GM12878 (cell line): Measurements from ENCODE around the gene LGALS8. TPM values are rescaled to one million over a fixed set of nuclear protein-coding genes. Genes with fewer than 3 reads are reported as not detected.

Experiments used
- CBX5 ChIP-seq: sonication (generic); IDR thresholded peaks from 2 replicates; pipeline ENCODE4 v1.6.1; 2016; ENCODE audit warnings: low read depth, moderate library complexity, mild to moderate bottlenecking, inconsistent platforms
- CREB1 ChIP-seq: IDR thresholded peaks from 2 replicates; pipeline ENCODE4 v1.6.1; 2012; ENCODE audit warnings: low read depth, mild to moderate bottlenecking, inconsistent platforms
- HDGF ChIP-seq: fragments of 450-650 bp; IDR thresholded peaks from 2 replicates; pipeline ENCODE4 v1.6.1; 2016; ENCODE audit warnings: antibody characterized with exemption
- KLF5 ChIP-seq: fragments of 450-650 bp; IDR thresholded peaks from 2 replicates; pipeline ENCODE4 v1.6.1; 2014; ENCODE audit warnings: mild to moderate bottlenecking; ENCODE audit not compliant: partially characterized antibody
- MEF2A ChIP-seq: IDR thresholded peaks from 2 replicates; pipeline ENCODE4 v1.6.1; 2011; ENCODE audit warnings: low read depth, mild to moderate bottlenecking, low read length, moderate library complexity; ENCODE audit not compliant: insufficient read depth
- MTA2 ChIP-seq: fragments of 450-650 bp; IDR thresholded peaks from 2 replicates; pipeline ENCODE4 v1.6.1; 2016; ENCODE audit warnings: low read depth, mild to moderate bottlenecking, moderate library complexity
- RCOR1 ChIP-seq: conservative IDR thresholded peaks from 2 replicates; pipeline ENCODE4 v1.6.1; 2012; ENCODE audit warnings: low read depth, low read length, improper control_type of control experiment
- SIX5 ChIP-seq: IDR thresholded peaks from 2 replicates; pipeline ENCODE4 v1.6.1; 2011; ENCODE audit warnings: mild to moderate bottlenecking, low read depth, low read length, moderate library complexity; ENCODE audit not compliant: severe bottlenecking
- polyA plus RNA-seq, 11 experiments: library from polyadenylated mRNA; depleted of rRNA in 4 of 11; unstranded in 6 of 11; stranded (reverse) in 5 of 11; fragments of >200 nt; fragmentation: Nextera tagmentation in 4 of 11; fragmentation: Illumina TruSeq in 1 of 11; extraction: Ambion mirVana in 4 of 11; extraction: Trizol in 1 of 11; gene quantifications; 1 replicate in 1 of 11; 2 replicates in 10 of 11; pipeline versions ENCODE4 v1.2.1 to v1.2.3, GENCODE V29; 2011 to 2016; ENCODE audit warnings: inconsistent platforms in 2 of 11, missing spikeins in 2 of 11, low read depth in 1 of 11
- total RNA-seq, 4 experiments: library from RNA; depleted of rRNA in 3 of 4; stranded (reverse); fragments of >200 nt in 3 of 4; fragmentation: Illumina TruSeq in 1 of 4; extraction: Trizol in 1 of 4; gene quantifications; 2 replicates each; pipeline versions ENCODE4 v1.2.1 to v1.2.3, GENCODE V29; 2013 to 2021
- TF ChIP-seq, protein P1 (sequence below): fragments of 450-650 bp; conservative IDR thresholded peaks from 2 replicates; pipeline ENCODE4 v1.6.1; 2017; ENCODE audit warnings: mild to moderate bottlenecking, moderate library complexity
- TF ChIP-seq, protein P2 (sequence below): fragments of 450-650 bp; IDR thresholded peaks from 2 replicates; pipeline ENCODE4 v1.6.1; 2016; ENCODE audit warnings: mild to moderate bottlenecking
- TF ChIP-seq, protein P3 (sequence below): fragments of 450-650 bp; IDR thresholded peaks from 2 replicates; pipeline ENCODE4 v1.6.1; 2016; ENCODE audit warnings: mild to moderate bottlenecking, moderate library complexity, borderline replicate concordance

Gene LGALS8
- total and polyA plus RNA-seq, 10 of the 15 experiments (the other 5 are each of a cell fraction or from before 2014, with no cell fraction given), result 15.4 to 86.5 (median 19.2) TPM

DNA sequence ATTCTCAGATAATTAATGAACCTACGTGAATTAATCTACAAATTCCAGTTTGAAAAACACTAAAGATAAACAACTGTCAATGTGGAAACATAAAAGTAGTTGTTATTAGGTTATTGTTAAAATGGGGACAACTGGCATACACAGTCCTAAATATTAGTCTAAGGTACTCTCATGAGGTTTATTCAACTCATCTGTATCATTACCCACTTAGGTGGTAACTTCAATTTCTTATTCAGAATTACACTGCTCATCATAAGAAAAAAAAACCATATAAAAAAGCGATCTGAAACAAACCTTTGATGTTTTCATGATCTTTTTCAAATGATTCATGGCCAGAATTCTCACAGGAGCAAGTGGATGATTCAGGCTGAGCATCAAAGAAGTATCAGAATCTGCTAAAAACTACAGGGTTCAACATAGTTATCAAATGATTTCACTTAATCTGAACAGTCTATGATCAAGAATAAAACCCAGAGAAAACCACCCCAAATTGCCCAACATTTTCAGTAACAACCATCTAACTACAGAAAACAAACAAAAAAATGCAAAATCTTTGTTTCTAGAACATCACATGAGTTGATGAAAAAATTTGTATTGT is 66.9 kb downstream of the LGALS8 start (continued):
- TF ChIP-seq, protein P1, sequence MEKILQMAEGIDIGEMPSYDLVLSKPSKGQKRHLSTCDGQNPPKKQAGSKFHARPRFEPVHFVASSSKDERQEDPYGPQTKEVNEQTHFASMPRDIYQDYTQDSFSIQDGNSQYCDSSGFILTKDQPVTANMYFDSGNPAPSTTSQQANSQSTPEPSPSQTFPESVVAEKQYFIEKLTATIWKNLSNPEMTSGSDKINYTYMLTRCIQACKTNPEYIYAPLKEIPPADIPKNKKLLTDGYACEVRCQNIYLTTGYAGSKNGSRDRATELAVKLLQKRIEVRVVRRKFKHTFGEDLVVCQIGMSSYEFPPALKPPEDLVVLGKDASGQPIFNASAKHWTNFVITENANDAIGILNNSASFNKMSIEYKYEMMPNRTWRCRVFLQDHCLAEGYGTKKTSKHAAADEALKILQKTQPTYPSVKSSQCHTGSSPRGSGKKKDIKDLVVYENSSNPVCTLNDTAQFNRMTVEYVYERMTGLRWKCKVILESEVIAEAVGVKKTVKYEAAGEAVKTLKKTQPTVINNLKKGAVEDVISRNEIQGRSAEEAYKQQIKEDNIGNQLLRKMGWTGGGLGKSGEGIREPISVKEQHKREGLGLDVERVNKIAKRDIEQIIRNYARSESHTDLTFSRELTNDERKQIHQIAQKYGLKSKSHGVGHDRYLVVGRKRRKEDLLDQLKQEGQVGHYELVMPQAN, result no peak
- TF ChIP-seq KLF5, result no peak
- TF ChIP-seq, protein P2, sequence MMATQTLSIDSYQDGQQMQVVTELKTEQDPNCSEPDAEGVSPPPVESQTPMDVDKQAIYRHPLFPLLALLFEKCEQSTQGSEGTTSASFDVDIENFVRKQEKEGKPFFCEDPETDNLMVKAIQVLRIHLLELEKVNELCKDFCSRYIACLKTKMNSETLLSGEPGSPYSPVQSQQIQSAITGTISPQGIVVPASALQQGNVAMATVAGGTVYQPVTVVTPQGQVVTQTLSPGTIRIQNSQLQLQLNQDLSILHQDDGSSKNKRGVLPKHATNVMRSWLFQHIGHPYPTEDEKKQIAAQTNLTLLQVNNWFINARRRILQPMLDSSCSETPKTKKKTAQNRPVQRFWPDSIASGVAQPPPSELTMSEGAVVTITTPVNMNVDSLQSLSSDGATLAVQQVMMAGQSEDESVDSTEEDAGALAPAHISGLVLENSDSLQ, result no peak
- no peak for TF ChIP-seq RCOR1
- TF ChIP-seq MEF2A, result no peak
- no peak for TF ChIP-seq MTA2
- no peak for TF ChIP-seq HDGF
- no peak for TF ChIP-seq CREB1
- TF ChIP-seq, protein P3, sequence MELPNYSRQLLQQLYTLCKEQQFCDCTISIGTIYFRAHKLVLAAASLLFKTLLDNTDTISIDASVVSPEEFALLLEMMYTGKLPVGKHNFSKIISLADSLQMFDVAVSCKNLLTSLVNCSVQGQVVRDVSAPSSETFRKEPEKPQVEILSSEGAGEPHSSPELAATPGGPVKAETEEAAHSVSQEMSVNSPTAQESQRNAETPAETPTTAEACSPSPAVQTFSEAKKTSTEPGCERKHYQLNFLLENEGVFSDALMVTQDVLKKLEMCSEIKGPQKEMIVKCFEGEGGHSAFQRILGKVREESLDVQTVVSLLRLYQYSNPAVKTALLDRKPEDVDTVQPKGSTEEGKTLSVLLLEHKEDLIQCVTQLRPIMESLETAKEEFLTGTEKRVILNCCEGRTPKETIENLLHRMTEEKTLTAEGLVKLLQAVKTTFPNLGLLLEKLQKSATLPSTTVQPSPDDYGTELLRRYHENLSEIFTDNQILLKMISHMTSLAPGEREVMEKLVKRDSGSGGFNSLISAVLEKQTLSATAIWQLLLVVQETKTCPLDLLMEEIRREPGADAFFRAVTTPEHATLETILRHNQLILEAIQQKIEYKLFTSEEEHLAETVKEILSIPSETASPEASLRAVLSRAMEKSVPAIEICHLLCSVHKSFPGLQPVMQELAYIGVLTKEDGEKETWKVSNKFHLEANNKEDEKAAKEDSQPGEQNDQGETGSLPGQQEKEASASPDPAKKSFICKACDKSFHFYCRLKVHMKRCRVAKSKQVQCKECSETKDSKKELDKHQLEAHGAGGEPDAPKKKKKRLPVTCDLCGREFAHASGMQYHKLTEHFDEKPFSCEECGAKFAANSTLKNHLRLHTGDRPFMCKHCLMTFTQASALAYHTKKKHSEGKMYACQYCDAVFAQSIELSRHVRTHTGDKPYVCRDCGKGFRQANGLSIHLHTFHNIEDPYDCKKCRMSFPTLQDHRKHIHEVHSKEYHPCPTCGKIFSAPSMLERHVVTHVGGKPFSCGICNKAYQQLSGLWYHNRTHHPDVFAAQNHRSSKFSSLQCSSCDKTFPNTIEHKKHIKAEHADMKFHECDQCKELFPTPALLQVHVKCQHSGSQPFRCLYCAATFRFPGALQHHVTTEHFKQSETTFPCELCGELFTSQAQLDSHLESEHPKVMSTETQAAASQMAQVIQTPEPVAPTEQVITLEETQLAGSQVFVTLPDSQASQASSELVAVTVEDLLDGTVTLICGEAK, result no peak
- no peak for TF ChIP-seq CBX5
- no peak for TF ChIP-seq SIX5
- TF ChIP-seq, all 136 proteins: peak for 0
